OCI-M2 (cell line): ENCODE measurements around the gene KCNT2.

Source experiments
- DNase-seq: peaks from one replicate; lab custom pipeline; 2025; ENCODE audit not compliant: unreplicated experiment; lab: John Stamatoyannopoulos, UW

KCNT2 gene

DNA sequence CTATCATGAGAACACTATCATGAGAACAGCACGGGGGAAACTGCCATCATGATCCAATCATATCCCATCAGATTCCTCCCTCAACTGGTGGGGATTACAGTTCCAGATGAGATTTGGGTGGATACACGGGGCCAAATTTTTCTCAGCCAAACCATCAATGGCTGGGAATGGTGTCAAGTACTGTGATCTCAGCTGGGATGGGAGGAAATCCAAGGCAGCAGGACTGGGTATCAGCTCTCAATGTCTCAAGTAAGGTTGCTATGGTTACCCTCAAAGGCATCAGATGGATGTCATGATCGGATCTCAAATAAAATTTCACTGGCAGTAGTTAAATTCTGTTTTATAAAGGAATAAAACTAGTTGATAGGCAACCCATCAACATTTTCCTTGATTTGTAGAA is 399.0 kb downstream of the KCNT2 start:
- DNase-seq = no peak

DNA sequence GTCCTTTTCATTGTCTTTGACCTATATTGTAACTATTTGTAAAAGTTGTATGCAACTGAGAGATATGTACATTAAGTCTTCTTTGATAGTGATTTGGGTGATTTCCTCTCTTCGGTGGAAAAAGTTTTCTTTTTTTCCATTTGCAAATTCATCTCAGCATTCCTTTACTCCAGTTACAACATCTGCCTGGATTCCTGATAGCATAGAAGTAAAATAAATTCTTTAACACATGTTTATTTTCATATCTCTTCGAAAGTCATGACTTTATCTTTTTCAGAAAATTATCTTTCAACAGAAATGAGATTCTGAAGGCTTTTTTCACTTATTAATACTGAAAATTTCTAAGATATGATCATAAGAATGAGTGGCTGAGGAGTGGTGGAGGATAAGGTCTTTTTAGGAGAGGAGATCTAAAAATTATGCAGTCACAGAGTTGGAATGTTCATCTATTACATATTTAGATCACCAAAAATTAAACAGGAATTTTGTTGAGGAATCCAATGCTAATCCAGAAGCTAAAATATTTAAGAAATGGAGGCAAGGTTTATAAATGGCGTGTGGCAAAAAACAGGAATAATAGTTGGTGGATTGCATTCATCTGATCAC is 400.5 kb downstream of the KCNT2 start:
- no peak for DNase-seq

DNA sequence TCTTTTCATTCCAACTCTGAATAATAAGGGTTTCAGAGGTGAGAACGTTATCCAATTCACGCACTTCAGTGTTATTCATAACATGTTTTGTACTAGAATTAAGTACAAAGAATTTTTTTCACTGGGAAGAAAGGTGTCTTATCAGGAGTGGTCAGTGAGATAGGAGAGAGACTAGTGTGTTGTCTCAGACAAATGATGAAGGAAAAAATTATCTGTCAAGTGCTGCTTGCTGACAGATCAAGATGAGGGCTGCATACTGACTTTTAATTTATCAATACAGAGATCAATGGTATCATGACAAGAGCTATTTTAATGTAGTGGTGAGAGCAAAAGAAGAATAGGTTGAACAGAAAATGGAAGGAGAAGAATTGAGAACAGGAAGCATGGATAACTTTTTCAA is 402.4 kb downstream of the KCNT2 start:
- no peak for DNase-seq

DNA sequence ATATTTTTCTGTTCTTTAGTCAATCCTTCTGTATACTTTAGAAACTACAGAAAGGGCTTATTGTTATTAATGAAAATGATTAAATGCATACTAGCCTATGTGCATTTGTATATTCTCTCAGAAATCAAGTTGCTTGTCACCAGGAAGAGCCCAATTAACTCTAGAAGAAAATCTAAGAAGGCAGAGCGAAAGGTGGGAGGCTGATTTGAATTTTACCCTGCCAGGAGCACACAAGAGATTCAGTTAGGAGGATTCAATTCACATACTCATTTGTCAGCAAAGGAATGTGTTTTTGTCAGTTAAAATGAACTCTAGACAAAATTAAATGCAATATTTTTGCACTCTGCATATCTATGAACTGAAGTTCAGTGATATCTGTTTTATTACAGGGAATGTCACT is 411.8 kb downstream of the KCNT2 start:
- no peak for DNase-seq

DNA sequence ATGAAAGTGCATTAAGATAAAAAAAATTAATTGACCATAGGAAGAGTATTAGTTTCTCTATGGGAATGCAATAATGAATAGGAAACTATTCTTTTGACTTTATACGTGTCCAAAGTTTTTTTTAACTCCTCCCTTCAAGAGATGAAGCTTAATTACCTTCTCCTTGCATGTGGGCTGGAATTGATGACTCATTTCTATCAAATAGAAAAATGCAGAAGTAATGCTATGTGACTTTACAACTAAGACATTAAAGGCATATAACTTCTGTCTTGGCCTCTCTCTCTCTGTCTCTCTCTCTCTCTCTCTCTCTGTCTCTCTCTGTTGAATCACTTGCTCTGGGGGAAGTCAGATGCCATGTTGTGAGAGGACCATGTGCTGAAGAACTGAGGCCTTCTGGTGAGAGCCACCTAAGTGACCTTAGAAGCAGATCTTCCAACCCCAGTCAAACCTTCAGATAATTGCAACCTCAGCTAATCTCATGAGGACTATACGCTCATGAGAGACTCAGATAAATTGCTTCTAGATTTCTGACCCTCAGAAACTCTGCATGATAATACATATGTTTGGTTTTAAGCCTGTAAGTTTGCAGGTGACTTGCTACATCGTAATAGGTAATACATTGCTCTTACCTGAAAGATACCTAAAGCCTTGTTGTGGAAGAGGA is 414.2 kb downstream of the KCNT2 start:
- no peak for DNase-seq

DNA sequence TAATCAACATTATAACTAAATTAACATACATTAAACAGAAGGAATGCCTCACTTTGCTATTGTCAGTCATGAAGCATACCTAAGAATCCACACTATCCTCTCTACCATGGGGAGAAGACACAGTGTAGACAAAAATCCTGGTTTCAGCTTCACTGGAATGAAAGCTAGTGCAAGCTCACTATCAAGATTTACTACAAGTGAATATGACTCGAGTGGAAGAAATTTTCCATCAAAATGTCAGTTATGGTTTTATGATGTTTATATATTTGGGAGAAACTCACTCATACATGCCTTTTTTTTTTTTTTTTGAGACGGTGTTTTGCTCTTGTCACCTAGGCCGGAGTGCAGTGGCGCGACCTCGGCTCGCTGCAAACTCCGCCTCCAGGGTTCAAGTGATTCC is 424.3 kb downstream of the KCNT2 start:
- no peak for DNase-seq

DNA sequence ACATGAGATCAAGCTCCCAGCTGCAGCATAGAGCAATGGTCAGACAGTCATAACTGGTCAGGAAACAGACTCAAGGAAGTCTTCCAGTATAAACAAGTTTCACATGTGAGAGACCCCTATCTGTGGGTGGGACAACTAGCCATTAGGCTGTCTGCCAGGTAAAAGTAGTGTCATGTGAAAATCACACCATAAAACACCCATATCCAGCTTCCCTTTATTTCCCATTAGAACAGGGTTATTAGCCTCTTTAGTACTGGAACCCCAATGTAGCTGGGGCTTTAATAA is 426.7 kb downstream of the KCNT2 start:
- no peak for DNase-seq

DNA sequence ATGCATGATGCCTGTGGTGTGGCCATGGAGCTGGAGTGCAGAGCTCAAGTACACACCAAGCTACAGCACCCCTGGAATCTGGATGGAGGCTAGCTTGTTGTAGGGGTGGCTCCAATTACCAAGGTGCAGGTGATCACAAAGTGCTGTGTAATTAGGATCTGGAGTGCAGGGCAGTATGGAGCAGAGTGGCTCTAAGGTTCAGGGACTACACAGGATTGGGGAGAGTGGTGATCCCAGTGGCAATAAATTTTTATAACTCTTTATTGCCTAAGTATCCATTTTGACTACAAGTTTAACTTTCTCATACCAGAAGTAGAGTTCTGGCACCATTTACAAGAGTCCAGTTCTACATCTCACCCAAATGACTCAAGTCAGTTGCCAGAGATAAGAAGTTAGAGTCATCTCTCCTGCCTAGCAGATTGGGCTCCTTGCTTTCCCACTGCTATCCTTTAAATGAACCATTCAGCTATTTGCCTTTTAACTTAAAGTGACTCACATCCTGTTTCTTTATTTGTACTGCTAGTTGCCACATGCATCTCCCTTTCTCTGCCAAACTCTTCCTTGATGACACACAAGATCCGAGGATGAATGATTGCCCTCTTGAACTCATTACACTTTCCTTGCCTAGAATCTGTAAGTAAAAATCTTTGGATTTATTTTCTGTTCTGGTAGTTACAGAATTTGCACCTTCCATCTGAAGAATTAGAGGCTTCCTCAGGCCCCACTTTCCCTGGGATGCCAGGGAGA is 427.2 kb downstream of the KCNT2 start:
- no peak for DNase-seq

DNA sequence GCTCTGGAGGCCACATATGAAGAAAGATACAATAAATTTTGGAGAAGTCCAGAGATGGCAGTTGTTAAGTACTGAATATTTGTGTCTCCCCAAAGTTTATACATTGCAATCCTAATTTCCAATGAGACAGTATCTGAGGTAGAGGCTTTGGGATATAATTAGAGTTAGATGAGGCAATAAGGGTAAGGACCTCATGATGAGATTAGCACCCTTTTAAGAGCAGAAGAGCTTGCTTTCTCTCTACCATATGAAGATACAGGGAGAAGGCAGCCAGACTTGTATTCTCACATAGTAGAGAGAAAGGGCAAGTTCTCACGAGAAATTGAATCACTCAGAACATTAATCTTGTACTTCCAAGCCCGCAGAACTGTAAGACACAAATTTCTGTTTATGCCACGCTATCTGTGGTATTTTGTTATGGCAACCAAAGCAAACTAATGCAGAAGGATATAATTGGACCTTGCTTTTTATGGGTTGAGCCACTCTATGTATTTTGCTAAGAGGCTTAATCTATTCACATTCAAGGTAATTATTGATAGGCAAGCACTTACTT is 430.1 kb downstream of the KCNT2 start:
- no peak for DNase-seq
